HG03097 (cell line): Measurements from ENCODE around the gene GPC6.

Source experiments
- ATAC-seq: cut with Tn5 transposase; IDR thresholded peaks from one replicate; pipeline ENCODE4 v1.9.1; 2021; ENCODE audit not compliant: unreplicated experiment, low FRiP score

Gene GPC6

GRCh38 chr13:94061301-94061700, 834.7 kb downstream of the GPC6 start:
- no peak for ATAC-seq

- ATAC-seq: no peak
These were observed 836.5 kb downstream of the GPC6 start for GRCh38 chr13:94063096-94063495.

GRCh38 chr13:94063848-94064247, 837.2 kb downstream of the GPC6 start:
- no peak for ATAC-seq

GRCh38 chr13:94065741-94066140, 839.1 kb downstream of the GPC6 start:
- no peak for ATAC-seq

GRCh38 chr13:94073007-94073744, 846.6 kb downstream of the GPC6 start:
- no peak for ATAC-seq

- ATAC-seq: no peak
These were observed 853.3 kb downstream of the GPC6 start for GRCh38 chr13:94079876-94080275.

- no peak for ATAC-seq
These were observed 853.9 kb downstream of the GPC6 start for GRCh38 chr13:94080527-94080926.

- ATAC-seq: no peak
These were observed 860.5 kb downstream of the GPC6 start for GRCh38 chr13:94087100-94087499.

GRCh38 chr13:94088742-94089141, 862.1 kb downstream of the GPC6 start:
- ATAC-seq: no peak

- ATAC-seq: no peak
These were observed 864.3 kb downstream of the GPC6 start for GRCh38 chr13:94090773-94091480.

- no peak for ATAC-seq
These were observed 867.2 kb downstream of the GPC6 start for GRCh38 chr13:94093652-94094315.

GRCh38 chr13:94109715-94110374, 883.2 kb downstream of the GPC6 start:
- ATAC-seq: no peak

- no peak for ATAC-seq
These were observed 885.6 kb downstream of the GPC6 start for GRCh38 chr13:94112227-94112626.

GRCh38 chr13:94112731-94113130, 886.1 kb downstream of the GPC6 start:
- ATAC-seq: no peak

GRCh38 chr13:94113245-94113644, 886.6 kb downstream of the GPC6 start:
- no peak for ATAC-seq

GRCh38 chr13:94114166-94114565, 887.6 kb downstream of the GPC6 start:
- ATAC-seq: no peak

- ATAC-seq: no peak
These were observed 888.4 kb downstream of the GPC6 start for GRCh38 chr13:94115054-94115453.

GRCh38 chr13:94119360-94119936, 892.8 kb downstream of the GPC6 start:
- ATAC-seq: no peak

- no peak for ATAC-seq
These were observed 894.3 kb downstream of the GPC6 start for GRCh38 chr13:94120878-94121277.

- no peak for ATAC-seq
These were observed 895.1 kb downstream of the GPC6 start for GRCh38 chr13:94121686-94122085.
